GM18511 (cell line): ENCODE measurements around the gene ZFYVE16.
A peak's percentile ranks its signal among the peaks of the same experiment; 100 is the strongest.
"Not testable (repeated sequence)": the region's sequence is repeated elsewhere in the genome, so short reads cannot be mapped to it uniquely, and the experiment has no call there.

Source experiments
- ATAC-seq: cut with Tn5 transposase; IDR thresholded peaks from one replicate; pipeline ENCODE4 v1.9.1; 2021; ENCODE audit warnings: mild to moderate bottlenecking, moderate library complexity; ENCODE audit not compliant: unreplicated experiment

Gene ZFYVE16

GRCh38 chr5:80409367-80409966 lies 1.6 kb downstream of the ZFYVE16 start:
- no peak for ATAC-seq

DNA sequence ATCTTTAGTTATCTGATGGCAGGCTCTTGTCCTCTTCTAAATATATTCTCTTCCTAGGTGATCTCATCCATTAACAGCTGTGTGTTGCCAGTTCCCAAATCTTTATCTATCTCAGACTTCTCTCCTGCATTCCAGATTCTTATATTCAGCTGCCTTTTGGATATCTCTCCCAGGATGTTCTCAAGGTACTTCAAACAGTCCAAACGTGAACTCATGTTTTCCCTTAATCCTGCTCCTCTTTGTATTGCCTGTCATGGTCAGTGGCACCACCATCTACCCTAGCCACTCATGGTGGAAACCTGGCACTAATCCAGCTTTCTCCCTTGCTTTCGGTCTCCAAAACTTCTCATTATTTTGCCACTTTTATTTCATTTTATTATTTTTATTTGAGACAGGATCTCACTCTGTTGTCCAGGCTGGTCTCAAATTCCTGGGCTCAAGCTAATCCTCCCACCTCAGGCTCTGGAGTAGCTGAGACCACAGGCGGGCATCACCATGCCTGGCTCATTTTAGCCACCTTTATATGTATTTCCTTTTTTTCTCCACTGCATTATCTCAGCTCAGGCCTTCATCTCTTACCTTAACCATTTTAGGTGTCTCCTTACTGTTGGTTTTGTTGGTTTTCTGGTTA lies 3.8 kb downstream of the ZFYVE16 start:
- ATAC-seq = no peak

DNA sequence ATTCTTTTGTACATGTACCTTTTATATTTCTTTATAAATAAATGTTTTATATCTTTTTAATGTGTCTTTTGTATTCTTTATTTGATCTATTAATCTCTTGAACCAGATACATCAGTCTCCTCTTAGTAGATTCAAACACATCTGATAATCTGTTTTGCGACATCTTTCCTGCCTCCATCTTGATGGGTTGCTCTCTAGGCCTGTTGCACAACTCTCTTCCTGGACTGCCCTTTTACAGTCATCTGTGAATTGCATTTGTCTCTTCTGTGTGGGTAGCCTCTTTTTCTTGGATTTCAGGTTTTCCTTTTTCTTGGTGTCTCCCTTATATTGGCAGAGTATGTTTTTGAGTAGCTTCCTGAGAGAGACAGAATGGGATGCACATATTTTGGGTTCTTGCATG lies 6.2 kb downstream of the ZFYVE16 start:
- no peak for ATAC-seq

DNA sequence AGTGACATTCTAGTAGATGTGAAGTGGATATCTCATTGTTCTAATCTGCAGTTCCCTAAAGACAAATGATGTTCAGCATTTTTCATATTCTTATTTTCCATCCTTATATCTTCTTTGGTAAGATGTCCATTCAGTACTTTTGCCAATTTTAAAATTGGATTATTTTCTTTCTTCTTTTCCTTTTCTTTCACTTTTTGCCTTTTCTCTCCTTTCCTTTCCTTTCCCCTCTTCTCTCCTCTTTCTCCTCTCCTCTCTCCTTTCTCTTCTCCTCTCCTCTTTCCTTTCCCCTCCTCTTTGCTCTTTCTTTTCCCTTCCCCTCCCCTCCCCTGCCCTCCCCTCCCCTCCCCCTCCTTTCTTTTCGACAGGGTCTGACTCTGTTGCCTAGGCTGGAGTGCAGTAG lies 10.1 kb downstream of the ZFYVE16 start:
- ATAC-seq = no peak

DNA sequence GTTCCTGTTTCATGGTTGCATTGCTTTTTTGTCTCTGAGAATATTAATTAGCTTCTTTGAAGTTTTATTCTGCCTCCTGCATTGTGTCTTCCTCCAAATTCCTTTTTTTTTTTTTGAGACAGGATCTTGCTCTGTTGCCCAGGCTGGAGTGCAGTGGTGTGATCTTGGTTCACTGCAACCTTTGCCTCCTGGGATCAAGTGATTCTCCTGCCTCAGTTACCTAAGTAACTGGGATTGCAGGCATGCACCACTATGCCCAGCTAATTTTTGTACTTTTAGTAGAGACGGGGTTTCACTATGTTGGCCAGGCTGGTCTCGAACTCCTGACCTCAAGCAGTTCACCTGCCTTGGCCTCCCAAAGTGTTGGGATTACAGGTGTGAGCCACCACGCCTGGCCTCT lies 16.5 kb downstream of the ZFYVE16 start:
- not testable (repeated sequence) for ATAC-seq

DNA sequence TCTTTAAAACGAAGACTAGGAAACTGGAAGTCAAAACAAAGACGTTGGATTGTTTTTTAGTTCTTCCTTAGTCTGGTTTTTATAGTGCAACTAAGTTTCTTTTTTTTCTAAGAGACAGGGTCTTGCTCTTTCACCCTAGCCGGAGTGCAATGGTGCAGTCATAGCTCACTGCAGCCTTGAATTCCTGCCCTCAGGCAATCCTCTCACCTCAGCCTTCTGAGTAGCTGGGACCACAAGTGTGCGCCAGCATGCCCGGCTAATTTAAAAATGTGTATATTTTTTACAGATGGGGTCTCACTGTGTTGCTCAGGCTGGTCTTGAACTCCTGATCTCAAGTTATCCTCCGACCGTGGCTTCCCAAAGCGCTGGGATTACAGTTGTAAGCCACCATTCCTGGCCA lies 27.6 kb downstream of the ZFYVE16 start:
- ATAC-seq = no peak

GRCh38 chr5:80437326-80437725 lies 29.5 kb downstream of the ZFYVE16 start:
- no peak for ATAC-seq

GRCh38 chr5:80438739-80439138 lies 30.9 kb downstream of the ZFYVE16 start:
- no peak for ATAC-seq

- no peak for ATAC-seq
These were observed 31.3 kb downstream of the ZFYVE16 start for GRCh38 chr5:80439213-80439612.

- ATAC-seq = no peak
These were observed 34.9 kb downstream of the ZFYVE16 start for GRCh38 chr5:80442742-80443141.

DNA sequence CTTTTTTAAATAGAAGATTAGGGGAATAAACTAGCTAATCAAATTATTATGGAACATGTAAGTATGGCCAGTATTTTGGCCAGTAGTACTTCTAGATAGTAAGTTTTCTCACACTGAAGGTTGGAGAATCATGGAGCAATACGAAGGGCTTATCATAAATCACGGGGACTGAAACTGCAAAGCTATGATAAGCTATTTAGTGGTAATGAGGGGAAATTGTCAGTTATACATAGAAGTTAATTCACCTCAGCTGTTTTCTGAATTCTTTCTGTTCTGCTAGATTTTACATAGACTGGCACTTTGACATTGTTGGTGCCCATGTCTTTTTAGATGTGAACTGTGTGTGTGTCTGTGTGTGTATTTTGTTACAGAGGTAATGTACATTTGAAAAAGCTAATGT lies 45.5 kb downstream of the ZFYVE16 start:
- ATAC-seq = no peak

DNA sequence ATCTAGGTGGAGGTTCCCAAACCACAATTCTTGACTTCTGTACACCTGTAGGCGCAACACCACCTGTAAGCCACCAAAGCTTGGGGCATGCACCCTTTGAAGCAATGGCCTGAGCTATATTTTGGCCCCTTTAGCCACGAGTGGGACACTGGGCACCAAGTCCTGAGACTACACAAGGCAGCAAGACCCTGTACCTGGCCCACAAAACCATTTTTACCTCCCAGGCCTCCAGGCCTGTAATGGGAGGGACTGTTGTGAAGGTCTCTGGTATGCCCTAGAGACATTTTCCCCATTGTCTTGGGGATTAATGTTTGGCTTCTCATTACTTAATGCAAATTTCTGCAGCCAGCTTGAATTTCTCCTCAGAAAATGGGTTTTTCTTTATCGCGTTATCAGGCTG lies 55.4 kb downstream of the ZFYVE16 start:
- no peak for ATAC-seq

- ATAC-seq = no peak
These were observed 59.0 kb downstream of the ZFYVE16 start for GRCh38 chr5:80466669-80467485.

DNA sequence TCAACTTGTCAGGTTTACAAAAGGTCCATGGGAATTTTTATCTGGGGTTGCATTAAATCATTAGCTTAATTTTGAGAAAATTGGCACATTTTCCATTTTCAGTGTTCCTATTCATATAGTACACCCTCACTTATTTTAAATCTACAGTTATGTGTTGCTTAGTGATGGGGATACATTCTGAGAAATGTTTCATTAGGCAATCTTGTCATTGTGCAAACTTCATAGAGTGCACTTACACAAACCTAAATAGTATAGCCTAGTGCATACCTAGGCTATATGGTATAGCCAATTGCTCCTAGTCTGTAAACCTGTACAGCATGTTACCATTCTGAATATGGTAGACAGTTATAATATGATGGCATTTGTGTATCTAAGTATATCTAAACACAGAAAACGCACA lies 60.3 kb downstream of the ZFYVE16 start:
- no peak for ATAC-seq

DNA sequence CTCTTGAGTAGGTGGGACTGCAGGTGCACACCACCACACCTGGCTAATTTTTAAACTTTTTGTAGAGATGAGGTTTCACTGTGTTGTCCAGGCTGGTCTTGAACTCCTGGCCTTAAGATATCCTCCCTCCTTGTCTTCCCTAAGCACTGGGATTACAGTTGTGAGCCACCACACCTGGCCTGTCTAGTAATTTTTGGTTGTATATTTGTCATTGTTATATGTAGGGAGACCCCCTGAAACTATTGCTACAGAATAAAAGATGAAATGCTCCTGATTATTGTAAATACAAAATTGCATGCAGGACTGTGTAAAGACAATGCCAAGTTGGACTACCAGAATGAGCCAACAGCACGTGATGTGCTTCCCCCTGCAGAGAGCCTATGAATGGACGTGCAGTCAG lies 62.8 kb downstream of the ZFYVE16 start:
- ATAC-seq = not testable (repeated sequence)

- ATAC-seq = no peak
These were observed 67.1 kb downstream of the ZFYVE16 start for GRCh38 chr5:80474929-80475328.

- no peak for ATAC-seq
These were observed 71.8 kb downstream of the ZFYVE16 start for GRCh38 chr5:80479713-80480112.

DNA sequence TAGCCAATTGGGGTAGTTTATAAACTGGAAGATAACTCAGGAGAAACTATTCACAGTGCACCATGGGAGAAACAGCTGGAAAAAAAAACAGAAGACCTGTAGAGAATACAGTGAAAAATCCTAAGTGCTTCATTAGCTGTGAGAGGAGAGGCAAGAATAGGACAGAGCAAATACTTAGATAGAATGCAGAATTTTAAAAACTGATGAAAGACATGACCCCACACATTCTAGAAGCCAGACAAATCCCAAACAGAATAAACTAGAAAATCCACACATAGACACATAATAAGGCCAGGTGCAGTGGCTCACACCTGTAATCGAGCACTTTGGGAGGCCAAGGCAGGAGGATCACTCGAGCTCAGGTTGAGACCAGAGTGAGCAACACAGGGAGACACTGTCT lies 72.5 kb downstream of the ZFYVE16 start:
- no peak for ATAC-seq

- peak; percentile 55 for ATAC-seq
These were observed 73.4 kb downstream of the ZFYVE16 start for GRCh38 chr5:80481019-80481893.

- no peak for ATAC-seq
These were observed 74.7 kb downstream of the ZFYVE16 start for GRCh38 chr5:80482578-80482977.

- no peak for ATAC-seq
These were observed 75.9 kb downstream of the ZFYVE16 start for GRCh38 chr5:80483636-80484232.
